NK-92 (cell line): ENCODE measurements around the gene TMTC4.

ENCODE experiments used
- DNase-seq: peaks from one replicate; lab custom pipeline; 2025; ENCODE audit not compliant: unreplicated experiment; lab: John Stamatoyannopoulos, UW

TMTC4 gene

GRCh38 chr13:100668408-100668807, 6.2 kb downstream of the TMTC4 start:
- DNase-seq, result no peak

GRCh38 chr13:100667894-100668293, 6.7 kb downstream of the TMTC4 start:
- DNase-seq, result no peak

- no peak for DNase-seq
Measured at GRCh38 chr13:100666124-100666523, 8.5 kb downstream of the TMTC4 start.

- no peak for DNase-seq
Measured at GRCh38 chr13:100665403-100665802, 9.2 kb downstream of the TMTC4 start.

GRCh38 chr13:100664171-100664900, 10.3 kb downstream of the TMTC4 start:
- no peak for DNase-seq

- no peak for DNase-seq
Measured at GRCh38 chr13:100662468-100663211, 12.0 kb downstream of the TMTC4 start.

GRCh38 chr13:100660761-100661160, 13.8 kb downstream of the TMTC4 start:
- no peak for DNase-seq

GRCh38 chr13:100659578-100659977, 15.0 kb downstream of the TMTC4 start:
- DNase-seq, result no peak

GRCh38 chr13:100658363-100658762, 16.2 kb downstream of the TMTC4 start:
- no peak for DNase-seq

GRCh38 chr13:100657881-100658315, 16.7 kb downstream of the TMTC4 start:
- no peak for DNase-seq

GRCh38 chr13:100652510-100652909, 22.1 kb downstream of the TMTC4 start:
- no peak for DNase-seq

- no peak for DNase-seq
Measured at GRCh38 chr13:100650326-100650725, 24.3 kb downstream of the TMTC4 start.

GRCh38 chr13:100648354-100648753, 26.2 kb downstream of the TMTC4 start:
- DNase-seq, result no peak

- DNase-seq, result no peak
Measured at GRCh38 chr13:100646871-100647270, 27.7 kb downstream of the TMTC4 start.

GRCh38 chr13:100646030-100646673, 28.4 kb downstream of the TMTC4 start:
- DNase-seq, result no peak

GRCh38 chr13:100645382-100645781, 29.2 kb downstream of the TMTC4 start:
- DNase-seq, result no peak

- DNase-seq, result no peak
Measured at GRCh38 chr13:100644371-100644770, 30.2 kb downstream of the TMTC4 start.

- DNase-seq, result no peak
Measured at GRCh38 chr13:100637796-100638195, 36.8 kb downstream of the TMTC4 start.

GRCh38 chr13:100637380-100637779, 37.2 kb downstream of the TMTC4 start:
- DNase-seq, result no peak

GRCh38 chr13:100636441-100636840, 38.2 kb downstream of the TMTC4 start:
- DNase-seq, result no peak

- no peak for DNase-seq
Measured at GRCh38 chr13:100636004-100636403, 38.6 kb downstream of the TMTC4 start.

- DNase-seq, result no peak
Measured at GRCh38 chr13:100634696-100635095, 39.9 kb downstream of the TMTC4 start.
